ENCODE measurements around the gene CDC42BPB. TPM values are rescaled to one million over a fixed set of nuclear protein-coding genes. Genes with fewer than 3 reads are reported as not detected.

The CDC42BPB gene
- total RNA-seq, 1 experiment from 2014 or later = 96.9 TPM

DNA sequence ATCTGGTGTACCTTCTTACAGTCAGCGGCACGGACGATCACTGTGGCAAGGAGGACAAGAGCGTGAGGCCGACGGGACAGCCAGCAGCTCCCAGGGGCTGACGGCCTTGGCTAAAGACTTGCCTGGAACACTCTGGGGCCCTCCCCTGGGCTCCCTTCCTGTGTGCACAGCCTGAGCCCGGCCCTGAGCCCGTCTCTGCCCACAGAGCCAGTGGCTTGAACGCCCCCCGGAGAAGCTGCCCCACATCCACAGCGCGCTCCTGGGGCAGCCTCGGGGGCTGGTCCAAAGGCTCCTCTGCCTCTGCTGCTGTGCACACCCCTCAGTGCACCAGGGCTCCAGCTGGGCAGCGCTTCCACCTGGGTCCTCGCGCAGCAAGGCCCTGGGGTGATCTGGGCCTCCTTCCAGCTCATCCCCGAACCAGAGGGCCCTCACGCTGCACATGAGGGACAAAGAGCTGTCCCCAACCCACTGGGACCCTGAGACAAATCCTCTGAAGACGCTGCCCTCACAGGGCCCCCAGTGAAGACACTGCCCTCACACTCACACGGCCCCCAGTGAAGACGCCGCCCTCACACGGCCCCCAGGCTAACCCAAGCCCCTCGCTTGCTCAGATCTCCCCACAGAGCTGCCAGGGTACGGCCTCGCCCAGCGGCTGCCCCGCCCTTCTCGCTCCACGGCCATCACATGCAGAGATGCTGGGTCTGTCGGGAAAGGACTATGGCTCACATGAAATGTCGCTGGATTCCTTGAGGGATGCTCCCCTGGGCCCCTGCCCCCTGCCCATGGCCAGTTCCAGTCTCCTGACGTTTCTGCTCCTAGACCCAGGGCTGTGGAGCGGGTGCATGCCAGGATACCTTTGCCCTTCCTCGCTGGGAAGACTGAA is 112.7 kb downstream of the CDC42BPB start:
- POLR2A ChIA-PET = no interaction called here
- Mint-ChIP-seq H3K36me3 (peaks cover 55% of the 10 kb centered on the region), H3K27me3 (ENCODE audit: low read depth) (no peaks in the 10 kb centered on the region), H3K27ac (no peak overlapping the region), H3K4me1 (no peaks in the 10 kb centered on the region), H3K4me3 (no peak overlapping the region), H3K9me3 (no peaks in the 10 kb centered on the region)
- no peak for TF ChIP-seq ZNF671 (CRISPR knock-in tag; IDR thresholded peaks at IDR 0.05)
- TF ChIP-seq, protein P1, sequence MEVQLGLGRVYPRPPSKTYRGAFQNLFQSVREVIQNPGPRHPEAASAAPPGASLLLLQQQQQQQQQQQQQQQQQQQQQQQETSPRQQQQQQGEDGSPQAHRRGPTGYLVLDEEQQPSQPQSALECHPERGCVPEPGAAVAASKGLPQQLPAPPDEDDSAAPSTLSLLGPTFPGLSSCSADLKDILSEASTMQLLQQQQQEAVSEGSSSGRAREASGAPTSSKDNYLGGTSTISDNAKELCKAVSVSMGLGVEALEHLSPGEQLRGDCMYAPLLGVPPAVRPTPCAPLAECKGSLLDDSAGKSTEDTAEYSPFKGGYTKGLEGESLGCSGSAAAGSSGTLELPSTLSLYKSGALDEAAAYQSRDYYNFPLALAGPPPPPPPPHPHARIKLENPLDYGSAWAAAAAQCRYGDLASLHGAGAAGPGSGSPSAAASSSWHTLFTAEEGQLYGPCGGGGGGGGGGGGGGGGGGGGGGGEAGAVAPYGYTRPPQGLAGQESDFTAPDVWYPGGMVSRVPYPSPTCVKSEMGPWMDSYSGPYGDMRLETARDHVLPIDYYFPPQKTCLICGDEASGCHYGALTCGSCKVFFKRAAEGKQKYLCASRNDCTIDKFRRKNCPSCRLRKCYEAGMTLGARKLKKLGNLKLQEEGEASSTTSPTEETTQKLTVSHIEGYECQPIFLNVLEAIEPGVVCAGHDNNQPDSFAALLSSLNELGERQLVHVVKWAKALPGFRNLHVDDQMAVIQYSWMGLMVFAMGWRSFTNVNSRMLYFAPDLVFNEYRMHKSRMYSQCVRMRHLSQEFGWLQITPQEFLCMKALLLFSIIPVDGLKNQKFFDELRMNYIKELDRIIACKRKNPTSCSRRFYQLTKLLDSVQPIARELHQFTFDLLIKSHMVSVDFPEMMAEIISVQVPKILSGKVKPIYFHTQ (CRISPR knock-in tag; IDR thresholded peaks at IDR 0.05) = no peak
- no peak for TF ChIP-seq CREM (CRISPR knock-in tag; IDR thresholded peaks at IDR 0.05)
- no peak for TF ChIP-seq GABPB1 (CRISPR knock-in tag; IDR thresholded peaks at IDR 0.05)
- TF ChIP-seq FOXP1 (CRISPR knock-in tag; IDR thresholded peaks at IDR 0.05; ENCODE audit: borderline replicate concordance) = no peak
- TF ChIP-seq ZNF416 (CRISPR knock-in tag; IDR thresholded peaks at IDR 0.05) = no peak
- no peak for TF ChIP-seq NFATC4 (CRISPR knock-in tag; IDR thresholded peaks at IDR 0.05)
- no peak for DNase-seq (ENCODE audit: low spot score)
- CTCF ChIA-PET = no interaction called here
- ATAC-seq = no peak

DNA sequence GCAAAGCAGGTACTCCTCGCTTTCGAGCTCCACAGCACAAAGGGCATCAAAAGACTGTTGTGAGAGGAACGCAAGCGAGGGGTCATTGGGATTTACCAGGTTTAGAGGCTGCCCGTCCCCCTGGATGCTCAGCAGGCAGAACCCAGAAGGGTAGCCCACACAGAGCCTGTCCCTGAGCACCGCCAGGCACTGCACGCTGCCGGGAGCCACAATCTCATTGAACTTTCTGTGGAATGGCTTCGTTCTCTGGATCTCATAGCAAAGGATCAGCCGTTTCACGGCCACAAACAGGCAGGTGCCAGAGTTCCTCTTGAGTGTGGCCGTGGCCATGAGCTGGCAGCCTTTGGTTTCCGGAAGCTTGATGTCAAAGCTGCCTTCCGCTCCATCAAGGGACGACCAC is 113.4 kb downstream of the CDC42BPB start:
- Mint-ChIP-seq H3K27me3 (ENCODE audit: low read depth) (no peaks in the 10 kb centered on the region), H3K4me3 (no peak overlapping the region), H3K36me3 (peaks cover 53% of the 10 kb centered on the region), H3K9me3 (no peaks in the 10 kb centered on the region), H3K4me1 (no peaks in the 10 kb centered on the region), H3K27ac (no peak overlapping the region)
- ATAC-seq = no peak
- no peak for DNase-seq (ENCODE audit: low spot score)
- ChIA-PET POLR2A (no interaction called here), CTCF (no interaction called here)
- TF ChIP-seq, protein P2, sequence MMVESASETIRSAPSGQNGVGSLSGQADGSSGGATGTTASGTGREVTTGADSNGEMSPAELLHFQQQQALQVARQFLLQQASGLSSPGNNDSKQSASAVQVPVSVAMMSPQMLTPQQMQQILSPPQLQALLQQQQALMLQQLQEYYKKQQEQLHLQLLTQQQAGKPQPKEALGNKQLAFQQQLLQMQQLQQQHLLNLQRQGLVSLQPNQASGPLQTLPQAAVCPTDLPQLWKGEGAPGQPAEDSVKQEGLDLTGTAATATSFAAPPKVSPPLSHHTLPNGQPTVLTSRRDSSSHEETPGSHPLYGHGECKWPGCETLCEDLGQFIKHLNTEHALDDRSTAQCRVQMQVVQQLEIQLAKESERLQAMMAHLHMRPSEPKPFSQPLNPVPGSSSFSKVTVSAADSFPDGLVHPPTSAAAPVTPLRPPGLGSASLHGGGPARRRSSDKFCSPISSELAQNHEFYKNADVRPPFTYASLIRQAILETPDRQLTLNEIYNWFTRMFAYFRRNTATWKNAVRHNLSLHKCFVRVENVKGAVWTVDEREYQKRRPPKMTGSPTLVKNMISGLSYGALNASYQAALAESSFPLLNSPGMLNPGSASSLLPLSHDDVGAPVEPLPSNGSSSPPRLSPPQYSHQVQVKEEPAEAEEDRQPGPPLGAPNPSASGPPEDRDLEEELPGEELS (CRISPR knock-in tag; IDR thresholded peaks at IDR 0.05) = no peak
- TF ChIP-seq HMGA2 (CRISPR knock-in tag; IDR thresholded peaks at IDR 0.05) (no peak), ZNF671 (CRISPR knock-in tag; IDR thresholded peaks at IDR 0.05) (no peak), NR1H2 (CRISPR knock-in tag; IDR thresholded peaks at IDR 0.05) (no peak), JUN (CRISPR knock-in tag; IDR thresholded peaks at IDR 0.05) (no peak), TEAD4 (CRISPR knock-in tag; IDR thresholded peaks at IDR 0.05) (no peak), KAT7 (CRISPR knock-in tag; IDR thresholded peaks at IDR 0.05; ENCODE audit: borderline replicate concordance) (no peak), CREB1 (CRISPR knock-in tag; IDR thresholded peaks at IDR 0.05) (no peak), TP53 (CRISPR knock-in tag; IDR thresholded peaks at IDR 0.05) (no peak), CREM (CRISPR knock-in tag; IDR thresholded peaks at IDR 0.05) (no peak)
- TF ChIP-seq, protein P3, sequence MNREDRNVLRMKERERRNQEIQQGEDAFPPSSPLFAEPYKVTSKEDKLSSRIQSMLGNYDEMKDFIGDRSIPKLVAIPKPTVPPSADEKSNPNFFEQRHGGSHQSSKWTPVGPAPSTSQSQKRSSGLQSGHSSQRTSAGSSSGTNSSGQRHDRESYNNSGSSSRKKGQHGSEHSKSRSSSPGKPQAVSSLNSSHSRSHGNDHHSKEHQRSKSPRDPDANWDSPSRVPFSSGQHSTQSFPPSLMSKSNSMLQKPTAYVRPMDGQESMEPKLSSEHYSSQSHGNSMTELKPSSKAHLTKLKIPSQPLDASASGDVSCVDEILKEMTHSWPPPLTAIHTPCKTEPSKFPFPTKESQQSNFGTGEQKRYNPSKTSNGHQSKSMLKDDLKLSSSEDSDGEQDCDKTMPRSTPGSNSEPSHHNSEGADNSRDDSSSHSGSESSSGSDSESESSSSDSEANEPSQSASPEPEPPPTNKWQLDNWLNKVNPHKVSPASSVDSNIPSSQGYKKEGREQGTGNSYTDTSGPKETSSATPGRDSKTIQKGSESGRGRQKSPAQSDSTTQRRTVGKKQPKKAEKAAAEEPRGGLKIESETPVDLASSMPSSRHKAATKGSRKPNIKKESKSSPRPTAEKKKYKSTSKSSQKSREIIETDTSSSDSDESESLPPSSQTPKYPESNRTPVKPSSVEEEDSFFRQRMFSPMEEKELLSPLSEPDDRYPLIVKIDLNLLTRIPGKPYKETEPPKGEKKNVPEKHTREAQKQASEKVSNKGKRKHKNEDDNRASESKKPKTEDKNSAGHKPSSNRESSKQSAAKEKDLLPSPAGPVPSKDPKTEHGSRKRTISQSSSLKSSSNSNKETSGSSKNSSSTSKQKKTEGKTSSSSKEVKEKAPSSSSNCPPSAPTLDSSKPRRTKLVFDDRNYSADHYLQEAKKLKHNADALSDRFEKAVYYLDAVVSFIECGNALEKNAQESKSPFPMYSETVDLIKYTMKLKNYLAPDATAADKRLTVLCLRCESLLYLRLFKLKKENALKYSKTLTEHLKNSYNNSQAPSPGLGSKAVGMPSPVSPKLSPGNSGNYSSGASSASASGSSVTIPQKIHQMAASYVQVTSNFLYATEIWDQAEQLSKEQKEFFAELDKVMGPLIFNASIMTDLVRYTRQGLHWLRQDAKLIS (CRISPR knock-in tag; IDR thresholded peaks at IDR 0.05; ENCODE audit: borderline replicate concordance) = no peak
- TF ChIP-seq, protein P4, sequence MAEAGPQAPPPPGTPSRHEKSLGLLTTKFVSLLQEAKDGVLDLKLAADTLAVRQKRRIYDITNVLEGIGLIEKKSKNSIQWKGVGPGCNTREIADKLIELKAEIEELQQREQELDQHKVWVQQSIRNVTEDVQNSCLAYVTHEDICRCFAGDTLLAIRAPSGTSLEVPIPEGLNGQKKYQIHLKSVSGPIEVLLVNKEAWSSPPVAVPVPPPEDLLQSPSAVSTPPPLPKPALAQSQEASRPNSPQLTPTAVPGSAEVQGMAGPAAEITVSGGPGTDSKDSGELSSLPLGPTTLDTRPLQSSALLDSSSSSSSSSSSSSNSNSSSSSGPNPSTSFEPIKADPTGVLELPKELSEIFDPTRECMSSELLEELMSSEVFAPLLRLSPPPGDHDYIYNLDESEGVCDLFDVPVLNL (CRISPR knock-in tag; IDR thresholded peaks at IDR 0.05; ENCODE audit: borderline replicate concordance, low read depth) = no peak
- TF ChIP-seq, protein P5, sequence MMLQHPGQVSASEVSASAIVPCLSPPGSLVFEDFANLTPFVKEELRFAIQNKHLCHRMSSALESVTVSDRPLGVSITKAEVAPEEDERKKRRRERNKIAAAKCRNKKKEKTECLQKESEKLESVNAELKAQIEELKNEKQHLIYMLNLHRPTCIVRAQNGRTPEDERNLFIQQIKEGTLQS (CRISPR knock-in tag; conservative IDR thresholded peaks at IDR 0.05) = no peak
- TF ChIP-seq, protein P6, sequence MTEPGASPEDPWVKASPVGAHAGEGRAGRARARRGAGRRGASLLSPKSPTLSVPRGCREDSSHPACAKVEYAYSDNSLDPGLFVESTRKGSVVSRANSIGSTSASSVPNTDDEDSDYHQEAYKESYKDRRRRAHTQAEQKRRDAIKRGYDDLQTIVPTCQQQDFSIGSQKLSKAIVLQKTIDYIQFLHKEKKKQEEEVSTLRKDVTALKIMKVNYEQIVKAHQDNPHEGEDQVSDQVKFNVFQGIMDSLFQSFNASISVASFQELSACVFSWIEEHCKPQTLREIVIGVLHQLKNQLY (CRISPR knock-in tag; IDR thresholded peaks at IDR 0.05) = no peak

Data from WTC11 (cell line).